Lower lobe of right lung (tissue), 2 donors: Measurements from ENCODE around the gene GPC6. TPM values are rescaled to one million over a fixed set of nuclear protein-coding genes. Genes with fewer than 3 reads are reported as not detected.

Source experiments
- ATAC-seq, 2 donors: fragments of 200-7000 bp; cut with Tn5 transposase; one replicate each; pipeline ENCODE4 v1.9.1; 2020 to 2022; ENCODE audit warnings: mild to moderate bottlenecking in 2 of 2, moderate library complexity in 2 of 2
- DNase-seq: peaks from one replicate; pipeline ENCODE4 v3.0.0-alpha.2; 2020
- H3K27ac ChIP-seq: fragments of 200-600 bp; one replicate; pipeline ENCODE4 v1.8.0; 2022
- H3K27me3 ChIP-seq: fragments of 200-600 bp; one replicate; pipeline ENCODE4 v1.8.0; 2022; ENCODE audit warnings: low read depth
- H3K36me3 ChIP-seq: fragments of 200-600 bp; one replicate; pipeline ENCODE4 v1.8.0; 2022; ENCODE audit warnings: mild to moderate bottlenecking
- H3K4me1 ChIP-seq: fragments of 200-600 bp; one replicate; pipeline ENCODE4 v1.8.0; 2022
- H3K4me3 ChIP-seq: fragments of 200-600 bp; one replicate; pipeline ENCODE4 v1.8.0; 2022; ENCODE audit warnings: mild to moderate bottlenecking
- H3K9me3 ChIP-seq: fragments of 200-600 bp; one replicate; pipeline ENCODE4 v1.8.0; 2022
- intact Hi-C: fragments of 100-400 bp; cut with DNase I; formaldehyde crosslinking; loops from one replicate; pipeline ENCODE4 v1.11.0; 2022
- total RNA-seq: library from RNA; stranded (reverse); fragmentation: NEBNext Ultra II Directional; extraction: Animal tissue kit (Norgen Biotek cat#: 25700); gene quantifications from one replicate; pipeline ENCODE4 v1.2.1, GENCODE V29; 2021
- TF ChIP-seq, protein P1 (sequence below): fragments of 200-600 bp; IDR thresholded peaks from one replicate; pipeline ENCODE4 v1.8.0; 2022; ENCODE audit warnings: antibody characterized with exemption, mild to moderate bottlenecking
- donor health status: DM: no; HTN: yes; CAD: no; lungs with severe emphysema.

Gene GPC6
- total RNA-seq, 1 donor from 2014 or later = 5.5 TPM

DNA sequence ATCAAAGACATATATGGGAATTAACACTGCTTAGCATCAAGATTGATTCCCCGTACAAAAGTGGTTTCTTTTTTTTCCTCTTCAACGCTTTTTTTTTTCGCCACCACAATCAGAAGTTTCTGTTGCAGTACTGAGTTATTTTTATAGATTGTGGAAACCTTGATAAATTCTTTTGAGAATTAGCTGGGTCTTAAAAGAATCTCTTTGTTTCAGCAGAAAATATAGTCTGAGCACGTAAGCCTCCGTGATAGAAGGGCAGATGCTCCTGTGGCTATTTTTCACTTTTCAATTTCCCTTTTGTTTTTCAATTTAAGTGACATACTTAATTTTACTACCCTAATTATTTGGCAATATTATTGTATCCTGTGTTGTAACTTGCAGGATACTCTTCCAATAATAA is 721.0 kb downstream of the GPC6 start:
- no peak for DNase-seq
- H3K27ac ChIP-seq = no peak overlapping the region
- intact Hi-C loops = no loop called here
- ATAC-seq = no peak
- H3K27me3 ChIP-seq = no peaks in the 10 kb centered on the region
- no peak overlapping the region for H3K4me3 ChIP-seq
- TF ChIP-seq, protein P1, sequence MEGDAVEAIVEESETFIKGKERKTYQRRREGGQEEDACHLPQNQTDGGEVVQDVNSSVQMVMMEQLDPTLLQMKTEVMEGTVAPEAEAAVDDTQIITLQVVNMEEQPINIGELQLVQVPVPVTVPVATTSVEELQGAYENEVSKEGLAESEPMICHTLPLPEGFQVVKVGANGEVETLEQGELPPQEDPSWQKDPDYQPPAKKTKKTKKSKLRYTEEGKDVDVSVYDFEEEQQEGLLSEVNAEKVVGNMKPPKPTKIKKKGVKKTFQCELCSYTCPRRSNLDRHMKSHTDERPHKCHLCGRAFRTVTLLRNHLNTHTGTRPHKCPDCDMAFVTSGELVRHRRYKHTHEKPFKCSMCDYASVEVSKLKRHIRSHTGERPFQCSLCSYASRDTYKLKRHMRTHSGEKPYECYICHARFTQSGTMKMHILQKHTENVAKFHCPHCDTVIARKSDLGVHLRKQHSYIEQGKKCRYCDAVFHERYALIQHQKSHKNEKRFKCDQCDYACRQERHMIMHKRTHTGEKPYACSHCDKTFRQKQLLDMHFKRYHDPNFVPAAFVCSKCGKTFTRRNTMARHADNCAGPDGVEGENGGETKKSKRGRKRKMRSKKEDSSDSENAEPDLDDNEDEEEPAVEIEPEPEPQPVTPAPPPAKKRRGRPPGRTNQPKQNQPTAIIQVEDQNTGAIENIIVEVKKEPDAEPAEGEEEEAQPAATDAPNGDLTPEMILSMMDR = no peak
- no peaks in the 10 kb centered on the region for H3K4me1 ChIP-seq
- H3K9me3 ChIP-seq = no peaks in the 10 kb centered on the region
- no peaks in the 10 kb centered on the region for H3K36me3 ChIP-seq

DNA sequence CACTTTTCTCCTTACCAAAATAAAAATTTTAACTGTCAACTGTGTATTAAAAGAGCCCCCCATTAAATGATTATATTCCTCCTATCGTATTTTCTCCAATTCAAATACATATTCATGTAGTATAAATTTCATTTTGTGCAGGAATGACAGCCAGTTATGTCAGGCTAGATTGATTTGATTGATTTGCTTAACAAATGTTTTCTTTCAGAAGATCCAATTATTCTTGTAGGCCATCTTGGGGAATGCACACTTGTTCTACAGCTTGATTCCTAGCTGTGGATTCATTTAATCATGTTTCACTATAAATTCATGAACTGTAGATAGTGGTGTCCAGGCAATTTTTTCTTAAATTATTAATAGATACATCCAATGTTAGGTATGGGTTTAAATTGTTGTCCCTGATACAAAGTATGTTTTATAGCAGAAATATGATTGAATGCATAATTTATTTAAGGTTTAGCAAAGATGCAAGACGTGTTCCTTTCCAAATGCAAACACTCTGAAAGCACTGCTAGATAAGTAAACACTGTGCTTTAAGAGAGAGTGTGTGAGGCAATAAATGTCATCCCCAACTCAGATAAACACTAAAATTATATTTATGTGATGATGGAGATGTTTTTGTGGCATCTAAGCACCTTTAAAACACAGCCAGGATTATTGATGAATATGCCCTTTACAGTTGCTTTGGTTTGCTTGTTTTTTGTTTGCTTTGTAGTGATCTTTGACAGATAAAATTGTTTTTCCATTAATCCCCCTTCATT is 721.7 kb downstream of the GPC6 start:
- ATAC-seq (no peak), DNase-seq (no peak)
- Histone ChIP-seq H3K27ac (no peak overlapping the region), H3K4me1 (no peaks in the 10 kb centered on the region), H3K27me3 (no peaks in the 10 kb centered on the region), H3K9me3 (no peaks in the 10 kb centered on the region), H3K4me3 (no peak overlapping the region), H3K36me3 (no peaks in the 10 kb centered on the region)
- TF ChIP-seq, protein P1 = no peak
- intact Hi-C loops = no loop called here

DNA sequence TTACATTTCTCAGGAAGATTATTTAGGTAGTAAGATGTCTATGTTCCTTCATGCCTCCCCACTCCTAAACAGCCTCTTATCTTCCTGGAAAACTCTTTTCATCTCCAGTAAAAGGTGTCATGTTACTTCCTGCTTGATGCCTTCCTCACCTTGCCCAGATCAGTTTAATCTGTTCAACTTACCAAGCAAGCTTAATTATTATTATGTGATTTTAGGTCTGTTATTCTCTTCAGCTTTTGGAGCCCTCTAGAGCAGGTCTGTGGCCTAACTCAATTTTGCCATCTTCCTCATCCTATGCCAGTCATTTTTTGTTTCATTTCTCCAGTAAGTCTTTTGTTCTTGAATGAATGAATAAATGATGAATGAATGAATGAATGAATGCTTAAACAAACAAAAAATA is 724.5 kb downstream of the GPC6 start:
- Histone ChIP-seq H3K27ac (no peak overlapping the region), H3K4me1 (no peaks in the 10 kb centered on the region), H3K9me3 (no peaks in the 10 kb centered on the region), H3K36me3 (no peaks in the 10 kb centered on the region), H3K4me3 (no peak overlapping the region), H3K27me3 (no peaks in the 10 kb centered on the region)
- TF ChIP-seq, protein P1 = no peak
- DNase-seq = no peak
- intact Hi-C loops = no loop called here
- no peak for ATAC-seq

DNA sequence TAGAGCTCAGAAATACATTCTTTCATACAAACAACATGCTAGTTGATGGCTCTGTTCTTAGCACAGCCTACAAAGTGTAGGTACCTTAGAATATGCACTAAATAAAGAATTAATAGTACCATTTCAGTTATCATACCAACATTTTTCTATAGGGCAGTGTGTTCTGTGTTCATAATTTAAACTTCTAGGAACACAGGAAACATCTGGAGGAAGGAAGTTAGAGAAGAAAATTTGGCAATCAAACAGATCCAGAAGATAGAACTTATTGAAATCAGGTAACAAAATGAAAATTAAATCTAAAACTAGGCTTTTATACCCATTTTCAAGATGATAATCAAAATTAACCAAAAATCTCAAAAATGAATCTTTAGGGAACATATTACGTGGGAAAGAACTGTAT is 725.3 kb downstream of the GPC6 start:
- ATAC-seq = no peak
- no peak overlapping the region for H3K27ac ChIP-seq

DNA sequence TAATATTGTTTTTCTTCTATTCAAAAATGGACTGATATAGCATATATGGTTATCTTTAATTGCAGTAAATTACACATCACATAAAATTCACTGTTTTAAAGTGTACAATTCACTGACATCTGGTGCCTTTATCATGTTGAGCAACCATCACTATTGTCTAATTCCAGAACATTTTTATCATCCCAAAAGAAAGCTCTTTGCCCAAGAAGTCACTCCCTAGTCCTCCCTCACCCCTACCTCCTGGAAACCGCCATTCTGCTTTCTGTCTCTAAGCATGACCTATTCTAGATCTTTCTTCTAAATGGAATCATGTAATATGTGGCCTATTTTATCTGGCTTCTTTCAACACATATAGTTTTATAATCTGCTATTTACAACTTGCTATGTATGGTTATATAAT is 727.2 kb downstream of the GPC6 start:
- DNase-seq = no peak

More for the DNA sequence above, 725.3 kb downstream of the GPC6 start:
- intact Hi-C loops = no loop called here
- no peaks in the 10 kb centered on the region for H3K4me1 ChIP-seq
- no peak for DNase-seq
- no peaks in the 10 kb centered on the region for H3K36me3 ChIP-seq
- TF ChIP-seq, protein P1 = no peak
- H3K9me3 ChIP-seq = no peaks in the 10 kb centered on the region
- H3K27me3 ChIP-seq = no peaks in the 10 kb centered on the region
- no peak overlapping the region for H3K4me3 ChIP-seq

More for the DNA sequence above, 727.2 kb downstream of the GPC6 start:
- intact Hi-C loops = no loop called here
- no peaks in the 10 kb centered on the region for H3K27me3 ChIP-seq
- TF ChIP-seq, protein P1 = no peak
- H3K4me1 ChIP-seq = no peaks in the 10 kb centered on the region
- H3K27ac ChIP-seq = no peak overlapping the region
- H3K4me3 ChIP-seq = no peak overlapping the region
- H3K9me3 ChIP-seq = no peaks in the 10 kb centered on the region
- H3K36me3 ChIP-seq = no peaks in the 10 kb centered on the region
- ATAC-seq = no peak
